NCI-H82 treated with DMSO at 0.1 percent for 48 hours (cell line): ENCODE data around the gene ARMC12.
A peak's percentile ranks its signal among the peaks of the same experiment; 100 is the strongest.
"Not testable (repeated sequence)": the region's sequence is repeated elsewhere in the genome, so short reads cannot be mapped to it uniquely, and the experiment has no call there.

Source experiments
- DNase-seq: peaks from one replicate; lab custom pipeline; 2025; ENCODE audit not compliant: unreplicated experiment; lab: John Stamatoyannopoulos, UW

ARMC12 gene

DNA sequence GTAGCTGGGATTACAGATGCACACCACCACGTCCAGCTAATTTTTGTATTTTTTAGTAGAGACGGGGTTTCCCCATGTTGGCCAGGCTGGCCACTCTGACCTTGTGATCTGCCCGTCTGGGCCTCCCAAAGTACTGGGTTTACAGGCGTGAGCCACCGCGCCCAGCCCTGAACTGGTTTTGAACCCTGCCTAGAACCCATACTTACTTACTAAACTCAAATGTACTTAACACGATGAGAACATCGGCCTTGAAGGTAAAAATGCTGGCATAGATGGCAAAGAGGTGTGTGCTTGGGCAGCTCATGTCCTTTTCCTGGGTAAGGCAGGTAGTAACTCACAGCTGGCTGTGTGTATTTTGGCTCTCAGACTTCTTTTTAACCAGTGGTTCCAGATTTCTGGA is 3.2 kb upstream of the ARMC12 start:
- DNase-seq, result no peak

GRCh38 chr6:35734319-35734718 is 2.5 kb upstream of the ARMC12 start:
- not testable (repeated sequence) for DNase-seq

DNA sequence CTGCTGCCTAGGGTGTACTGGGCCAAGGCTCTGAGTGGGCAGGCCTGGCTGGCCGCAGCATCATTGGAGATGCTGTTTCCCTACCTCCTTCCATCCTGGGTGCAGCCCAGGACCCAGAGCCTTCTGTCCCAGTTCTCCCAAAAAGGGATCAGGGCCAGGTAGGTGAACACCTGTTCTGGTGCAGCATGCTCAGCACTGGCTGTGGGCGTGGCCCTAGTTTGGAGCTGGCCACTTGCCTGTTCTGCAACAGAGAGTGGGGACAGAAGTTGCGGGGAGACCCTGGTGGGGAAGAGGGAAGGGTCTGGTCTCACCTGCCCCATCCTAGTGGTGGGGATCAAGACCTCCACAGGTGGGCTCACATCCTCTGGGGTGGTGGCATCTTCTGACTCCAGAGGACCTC is 1.4 kb upstream of the ARMC12 start:
- no peak for DNase-seq

DNA sequence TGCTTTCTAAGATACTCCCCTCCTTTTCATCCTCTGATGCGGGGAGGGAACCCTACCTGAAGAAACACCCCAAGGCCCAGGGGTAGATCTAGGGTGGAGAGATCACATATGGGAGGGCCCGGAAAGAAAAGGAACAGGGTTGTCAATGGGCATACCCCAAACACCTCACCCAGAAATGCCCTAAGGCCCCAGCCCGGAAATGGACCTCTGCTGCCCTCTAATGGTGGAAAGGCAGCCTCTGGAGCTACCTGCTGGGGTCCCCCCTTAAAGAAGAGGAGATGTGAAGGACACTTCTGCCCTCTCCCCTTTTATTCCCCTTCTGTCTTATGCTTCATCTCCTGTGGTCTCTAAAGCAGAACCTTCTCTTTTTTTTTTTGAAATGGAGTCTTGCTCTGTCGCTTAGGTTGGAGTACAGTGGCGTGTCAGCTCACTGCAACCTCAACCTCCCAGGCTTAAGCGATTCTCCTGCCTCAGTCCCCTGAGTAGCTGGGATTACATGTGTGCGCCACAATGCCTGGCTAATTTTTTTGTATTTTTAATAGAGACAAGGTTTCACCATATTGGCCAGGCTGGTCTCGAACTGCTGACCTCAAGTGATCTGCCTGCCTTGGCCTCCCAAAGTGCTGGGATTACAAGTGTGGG is 458 bp upstream of the ARMC12 start:
- peak; percentile 12 for DNase-seq

GRCh38 chr6:35737413-35738211 is 780 bp downstream of the ARMC12 start:
- peak; percentile 76 for DNase-seq

DNA sequence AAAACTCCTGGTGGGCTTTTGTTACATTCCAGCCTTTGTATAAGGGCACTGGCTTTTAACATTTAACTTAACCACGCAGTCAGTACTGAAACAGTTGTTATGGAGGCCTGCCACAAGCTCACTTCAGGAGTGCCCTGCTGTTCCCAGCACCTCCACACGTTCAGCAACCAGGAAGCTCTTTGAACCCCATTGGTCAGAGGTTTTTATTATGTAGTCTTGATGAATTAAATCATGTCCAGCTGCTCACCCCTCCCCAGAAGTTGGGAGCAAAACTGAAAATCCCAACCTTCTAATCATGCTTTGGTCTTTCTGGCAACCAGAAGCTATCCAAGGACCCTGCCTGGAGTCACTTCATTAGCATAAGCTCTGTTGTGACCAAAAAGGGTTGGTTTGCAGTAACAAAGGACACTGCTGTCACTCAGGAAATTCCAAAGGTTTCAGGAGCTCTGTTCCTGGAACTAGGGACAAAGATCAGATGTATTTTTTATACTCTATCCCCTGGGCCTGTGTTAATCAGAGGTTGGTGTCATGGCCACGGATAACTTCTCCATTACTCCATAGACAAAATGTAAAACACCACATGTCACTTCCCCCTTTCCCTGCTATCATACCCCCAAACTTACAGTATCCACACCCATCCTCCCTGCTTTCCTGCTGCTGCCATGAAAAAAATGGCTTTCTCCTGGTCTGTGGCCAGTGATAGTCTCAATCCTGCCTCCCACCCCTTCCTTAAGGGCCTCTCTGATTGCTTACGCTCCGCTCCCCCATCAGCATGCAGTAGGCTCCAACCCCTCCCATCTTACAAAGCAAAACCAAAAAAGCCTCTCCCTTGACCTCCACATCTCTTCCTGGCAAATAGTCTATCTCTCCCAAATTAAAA is 3.1 kb downstream of the ARMC12 start:
- no peak for DNase-seq

- no peak for DNase-seq
These were observed 6.0 kb downstream of the ARMC12 start for GRCh38 chr6:35742842-35743241.

DNA sequence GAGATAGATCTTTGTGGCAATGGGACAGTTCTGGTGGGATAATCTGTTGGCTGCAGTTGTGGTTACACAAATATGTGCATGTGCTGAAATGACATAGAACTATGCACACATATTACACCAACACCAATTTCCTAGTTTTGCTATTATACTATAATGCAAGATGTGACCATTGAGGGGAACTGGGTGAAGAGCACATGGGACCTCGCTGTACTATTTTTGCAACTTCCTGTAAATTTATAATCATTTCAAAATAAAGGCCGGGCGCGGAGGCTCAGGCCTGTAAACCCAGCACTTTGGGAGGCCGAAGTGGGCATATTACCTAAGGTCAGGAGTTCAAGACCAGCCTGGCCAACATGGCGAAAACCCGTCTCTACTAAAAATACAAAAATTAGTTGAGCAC is 8.7 kb downstream of the ARMC12 start:
- DNase-seq, result no peak

DNA sequence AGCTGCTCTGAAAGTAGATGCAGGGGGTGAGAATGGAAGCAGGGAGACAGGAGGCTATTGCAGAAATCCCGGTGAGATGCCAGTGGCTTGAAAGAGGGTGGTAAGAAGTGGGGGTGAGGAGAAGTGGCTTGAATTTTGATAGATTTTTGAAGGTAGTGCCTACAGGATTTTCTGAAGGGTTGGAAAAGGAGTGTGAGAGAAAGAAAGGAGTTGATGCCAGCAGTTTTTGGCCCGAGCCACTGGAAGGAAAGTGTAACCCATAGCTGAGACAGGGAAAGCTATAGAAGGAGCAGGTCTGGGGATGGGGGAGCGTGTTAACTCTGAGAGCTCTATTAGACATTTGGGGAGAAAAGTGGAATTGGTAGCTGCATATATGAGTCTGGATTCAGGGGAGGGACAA is 9.7 kb downstream of the ARMC12 start:
- DNase-seq, result no peak

DNA sequence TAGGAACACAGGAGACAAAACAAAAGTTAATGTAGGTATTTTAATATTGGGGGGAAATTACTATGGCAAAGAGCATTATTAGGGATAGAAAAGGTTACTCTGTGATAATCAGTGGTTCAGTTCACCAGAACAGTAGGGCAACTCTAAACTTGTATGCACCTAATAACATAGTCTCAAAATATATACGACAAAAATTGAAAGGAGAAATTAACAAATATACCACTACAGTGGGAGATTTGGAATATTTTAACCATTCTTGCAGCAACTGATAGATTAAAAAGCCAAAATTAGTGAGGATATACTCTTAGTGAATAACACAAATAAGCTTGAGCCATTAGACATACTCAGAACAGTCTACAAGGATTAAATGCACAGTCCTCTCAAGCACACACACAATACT is 11.0 kb downstream of the ARMC12 start:
- no peak for DNase-seq

DNA sequence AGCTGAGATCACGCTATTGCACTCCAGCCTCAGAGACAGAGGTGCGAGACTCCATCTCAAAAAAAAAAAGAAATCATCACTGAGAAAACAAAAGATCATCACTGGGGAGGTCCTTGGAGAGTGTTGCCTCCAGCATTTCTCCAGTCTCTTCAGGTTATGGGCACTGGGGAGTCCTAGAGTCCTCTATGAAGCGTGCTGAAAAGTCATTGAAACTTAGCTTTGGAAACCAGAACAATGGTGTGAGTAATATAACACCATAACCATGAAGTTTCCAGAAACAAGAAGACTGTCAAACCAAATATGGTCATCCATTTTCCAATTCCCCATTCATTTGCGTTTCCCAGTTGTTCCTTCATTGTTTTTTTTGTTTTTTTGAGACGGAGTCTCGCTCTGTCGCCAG is 13.7 kb downstream of the ARMC12 start:
- no peak for DNase-seq

DNA sequence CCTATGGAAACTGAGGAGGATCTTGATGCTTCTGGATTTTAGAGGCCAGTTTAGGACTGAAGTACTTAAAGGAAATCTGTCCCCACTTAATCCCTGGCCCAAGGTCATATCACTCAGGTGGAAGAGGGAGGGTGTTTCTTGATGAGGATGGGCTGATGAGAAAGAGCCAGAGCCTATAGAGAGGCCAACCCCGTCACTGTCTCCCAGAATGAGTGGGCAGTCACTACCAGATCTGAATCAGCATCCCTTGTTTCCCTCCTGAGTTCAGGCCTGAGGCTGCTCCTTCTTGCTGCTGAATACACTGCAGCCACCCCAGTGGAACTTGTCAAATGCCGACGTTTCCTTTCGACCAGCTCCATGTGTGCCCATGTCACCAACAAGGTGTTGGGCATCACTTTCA is 14.8 kb downstream of the ARMC12 start:
- no peak for DNase-seq

DNA sequence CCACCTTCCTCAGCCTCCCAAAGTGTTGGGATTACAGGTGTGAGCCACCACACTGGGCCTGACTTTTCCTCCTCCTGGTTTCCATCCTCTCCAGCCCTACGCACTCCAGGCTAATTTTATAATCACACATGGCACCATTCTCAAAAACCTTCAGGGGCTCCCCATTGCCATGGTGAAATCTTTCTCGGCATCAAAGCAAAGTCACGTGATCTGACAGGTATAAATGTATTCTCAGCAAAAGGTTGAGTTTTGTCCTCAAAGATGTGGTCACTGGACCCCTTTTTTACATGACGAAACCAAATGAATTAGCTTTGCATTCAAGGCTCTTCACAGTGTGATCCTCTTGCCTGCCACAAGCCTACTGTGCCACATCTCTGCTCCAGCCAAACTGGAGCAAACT is 15.5 kb downstream of the ARMC12 start:
- DNase-seq, result no peak

GRCh38 chr6:35754452-35755277 is 17.8 kb downstream of the ARMC12 start:
- DNase-seq, result no peak

- no peak for DNase-seq
These were observed 18.6 kb downstream of the ARMC12 start for GRCh38 chr6:35755278-35755924.

- DNase-seq, result no peak
These were observed 20.8 kb downstream of the ARMC12 start for GRCh38 chr6:35757456-35758123.

- DNase-seq, result no peak
These were observed 22.6 kb downstream of the ARMC12 start for GRCh38 chr6:35759426-35759825.

DNA sequence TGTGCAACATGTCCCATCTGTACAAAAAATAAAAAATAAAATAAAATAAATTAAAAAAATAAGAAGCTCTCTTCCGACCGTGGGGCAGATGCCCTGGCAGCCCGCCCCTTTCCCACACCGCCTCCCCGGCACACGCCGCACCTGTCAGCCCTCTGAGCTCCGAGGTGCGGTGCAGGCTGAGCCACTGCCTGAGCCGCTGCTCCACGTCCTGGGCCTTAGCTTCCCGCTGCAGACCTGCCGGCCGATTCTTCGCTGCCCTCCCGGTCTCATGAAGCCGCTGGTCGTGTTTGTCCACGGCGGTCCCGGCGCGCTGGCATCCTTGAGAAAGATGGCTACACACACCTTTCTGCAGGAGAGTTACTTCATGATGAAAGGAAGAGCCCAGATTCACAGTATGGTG is 28.9 kb downstream of the ARMC12 start:
- DNase-seq, result no peak

GRCh38 chr6:35769211-35769610 is 32.4 kb downstream of the ARMC12 start:
- no peak for DNase-seq

- DNase-seq, result no peak
These were observed 34.5 kb downstream of the ARMC12 start for GRCh38 chr6:35771343-35771627.
